HT1080 (cell line): ENCODE measurements around the gene RAB18. TPM values are rescaled to one million over a fixed set of nuclear protein-coding genes. Genes with fewer than 3 reads are reported as not detected.
"Not testable (repeated sequence)": the region's sequence is repeated elsewhere in the genome, so short reads cannot be mapped to it uniquely, and the experiment has no call there.

ENCODE experiments used
- DNase-seq: peaks from one replicate; pipeline ENCODE4 v3.0.0-alpha.2; 2015; ENCODE audit warnings: low read depth
- polyA plus RNA-seq, 2 experiments: library from polyadenylated mRNA; depleted of rRNA; stranded (reverse); fragments of >200 nt; gene quantifications; 2 replicates each; pipeline ENCODE4 v1.2.3, GENCODE V29; 2015
- total RNA-seq: library from RNA; depleted of rRNA; stranded (reverse); fragments of >200 nt; shearing (Covaris generic); gene quantifications from 2 replicates; pipeline ENCODE4 v1.2.3, GENCODE V29; 2014; rRNA removed

Gene RAB18
- total RNA-seq, result 24.6 and 40.2 TPM in 2 replicates
- polyA plus RNA-seq (2015; cell fraction: cytosol; rRNA removed), result 36.6 and 50.6 TPM in 2 replicates
- polyA plus RNA-seq (2015; cell fraction: nucleus; rRNA removed), result 26.9 and 28.0 TPM in 2 replicates

GRCh38 chr10:27504007-27504807 is at the start of gene RAB18:
RAB18 (plus strand) TSS chr10:27504304; CDS start chr10:27504370, 66 bp downstream.
- DNase-seq, result peak; percentile 96

DNA sequence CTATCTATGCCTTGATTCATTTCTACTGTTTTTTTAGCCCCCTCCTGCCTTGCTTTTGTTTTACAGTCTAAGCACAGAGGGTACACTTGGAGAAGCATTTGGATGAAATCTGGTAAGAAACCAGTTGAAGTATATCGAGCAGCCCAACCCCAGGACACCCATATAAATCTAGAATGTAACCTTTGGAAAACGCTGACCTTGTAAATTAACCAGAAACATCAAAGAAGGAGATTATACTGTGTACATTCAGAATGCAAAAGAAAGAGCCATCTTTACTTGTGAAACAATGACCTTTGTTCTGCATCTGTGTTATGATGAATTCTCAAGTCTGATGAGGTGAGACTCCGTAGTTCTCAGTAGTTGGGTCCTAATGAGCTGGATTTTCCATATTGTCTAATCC is 49.3 kb upstream of the RAB18 start:
- no peak for DNase-seq

GRCh38 chr10:27457261-27457945 is 46.7 kb upstream of the RAB18 start:
- no peak for DNase-seq

- DNase-seq, result no peak
These were observed 46.1 kb upstream of the RAB18 start for GRCh38 chr10:27457966-27458365.

GRCh38 chr10:27461312-27461711 is 42.8 kb upstream of the RAB18 start:
- DNase-seq, result no peak

DNA sequence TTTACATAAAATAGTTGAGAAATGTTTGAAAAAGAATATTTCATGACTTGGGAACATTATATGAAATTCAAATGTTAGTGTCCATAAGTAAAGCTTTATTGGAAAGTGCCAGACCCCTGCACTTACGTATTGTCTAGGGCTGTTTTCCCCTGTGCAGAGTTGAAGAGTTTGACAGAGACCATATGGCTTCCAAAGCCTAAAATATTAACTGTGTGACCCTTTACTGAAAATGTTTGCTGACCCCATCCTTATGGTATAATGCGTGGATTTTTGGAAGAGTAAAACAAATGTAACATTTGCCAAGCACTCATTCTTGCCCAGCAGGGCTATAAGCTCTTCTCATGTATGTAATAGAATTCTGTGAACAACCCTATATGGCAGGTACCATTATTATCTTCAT is 40.1 kb upstream of the RAB18 start:
- DNase-seq, result no peak

DNA sequence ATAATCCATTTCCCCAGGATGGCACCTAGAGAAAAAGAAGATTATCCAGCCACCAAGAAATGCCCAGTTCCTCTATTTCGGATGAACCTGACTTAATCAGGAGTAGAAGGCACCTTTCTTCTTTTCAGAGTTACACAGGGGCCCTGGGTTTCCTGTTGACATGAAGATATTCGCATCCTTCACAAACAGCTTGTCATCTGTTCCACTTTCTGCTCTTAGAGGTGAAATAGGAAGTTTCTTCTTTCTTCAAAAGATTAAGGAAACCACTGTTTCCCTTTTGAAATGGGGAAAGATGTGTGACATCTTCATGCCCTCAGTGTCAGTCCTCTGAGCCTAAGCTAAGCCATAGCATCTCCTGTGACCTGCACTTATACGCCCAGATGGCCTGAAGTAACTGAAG is 39.1 kb upstream of the RAB18 start:
- no peak for DNase-seq

DNA sequence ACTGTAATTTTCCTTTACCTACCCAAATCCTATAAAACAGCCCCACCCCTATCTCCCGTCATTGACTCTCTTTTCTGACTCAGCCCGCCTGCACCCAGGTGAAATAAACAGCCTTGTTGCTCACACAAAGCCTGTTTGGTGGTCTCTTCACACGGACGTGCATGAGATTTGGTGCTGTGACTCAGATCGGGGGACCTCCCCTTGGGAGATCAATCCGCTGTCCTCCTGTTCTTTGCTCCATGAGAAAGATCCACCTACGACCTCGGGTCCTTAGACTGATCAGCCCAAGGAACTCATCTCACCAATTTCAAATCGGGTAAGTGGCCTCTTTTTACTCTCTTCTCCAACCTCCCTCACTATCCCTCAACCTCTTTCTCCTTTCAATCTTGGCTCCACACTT is 38.5 kb upstream of the RAB18 start:
- not testable (repeated sequence) for DNase-seq

- no peak for DNase-seq
These were observed 33.2 kb upstream of the RAB18 start for GRCh38 chr10:27470885-27471284.

- DNase-seq, result no peak
These were observed 29.4 kb upstream of the RAB18 start for GRCh38 chr10:27474741-27475140.

DNA sequence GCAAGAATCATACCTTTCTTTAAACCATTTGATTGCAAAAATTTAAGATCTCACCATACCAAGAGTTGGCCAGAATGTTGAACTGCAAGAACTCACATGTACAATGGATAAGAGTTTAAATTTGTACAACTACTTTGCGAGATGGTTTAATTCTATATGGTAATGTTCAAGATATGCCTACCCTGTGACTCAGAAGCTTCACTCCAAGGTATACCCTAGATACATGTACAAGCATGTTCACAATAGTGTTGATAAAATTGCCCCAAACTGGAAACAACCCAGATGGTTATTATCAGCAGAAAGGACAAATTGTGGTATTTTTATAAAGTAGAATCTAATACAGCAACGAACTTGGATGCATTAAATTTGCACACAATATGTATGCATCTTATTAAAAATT is 25.1 kb upstream of the RAB18 start:
- no peak for DNase-seq

GRCh38 chr10:27481486-27481885 is 22.6 kb upstream of the RAB18 start:
- DNase-seq, result no peak

- DNase-seq, result peak; percentile 47
These were observed 20.8 kb upstream of the RAB18 start for GRCh38 chr10:27482984-27483956.

GRCh38 chr10:27485368-27485767 is 18.7 kb upstream of the RAB18 start:
- DNase-seq, result no peak

DNA sequence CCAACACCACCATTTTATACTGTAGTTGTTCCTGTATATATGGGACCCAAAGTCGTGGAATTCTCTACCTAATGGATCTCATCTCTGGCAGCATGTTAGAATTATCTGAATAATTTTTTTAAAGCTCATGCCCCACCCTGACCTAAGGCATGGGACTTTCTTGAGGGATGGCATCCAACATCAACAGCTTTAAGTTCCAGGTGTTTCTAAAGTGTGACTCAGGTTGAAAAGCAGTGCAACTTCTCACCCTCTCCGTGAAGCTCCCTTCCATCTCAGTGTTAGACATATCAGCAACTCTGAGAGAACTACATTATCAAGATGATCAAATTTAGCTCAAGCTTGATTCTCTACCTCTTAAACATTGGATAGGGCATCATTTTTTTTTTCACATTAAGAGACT is 18.1 kb upstream of the RAB18 start:
- no peak for DNase-seq

- peak; percentile 29 for DNase-seq
These were observed 13.3 kb upstream of the RAB18 start for GRCh38 chr10:27490807-27491206.

DNA sequence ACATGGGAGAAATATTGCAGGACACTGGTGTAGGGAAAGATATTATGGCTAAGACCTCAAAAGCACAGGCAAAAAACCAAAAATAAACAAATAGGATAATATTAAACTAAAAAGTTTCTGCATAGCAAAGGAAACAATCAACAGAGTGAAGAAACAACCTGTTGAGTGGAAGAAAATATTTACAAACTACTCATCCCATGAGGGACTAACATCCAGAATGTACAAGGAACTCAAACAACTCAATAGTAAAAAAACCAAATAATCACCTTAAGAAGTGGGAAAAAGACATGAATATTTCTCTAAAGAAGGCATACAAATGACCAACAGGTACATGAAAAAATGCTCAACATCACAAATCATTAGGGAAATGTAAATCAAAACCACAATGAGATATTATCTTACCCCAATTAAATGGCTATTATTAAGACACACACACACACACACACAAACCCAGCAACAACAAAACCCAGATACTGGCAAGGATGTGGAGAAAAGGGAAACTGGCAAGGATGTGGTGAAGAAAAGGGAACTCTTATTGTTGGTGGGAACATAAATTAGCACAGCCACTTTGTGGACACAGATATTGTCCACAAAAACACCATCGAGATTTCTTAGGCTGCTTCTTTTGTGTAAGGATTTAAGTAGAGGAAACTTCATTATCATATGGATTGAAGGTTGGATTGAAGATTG is 9.8 kb upstream of the RAB18 start:
- DNase-seq, result no peak

DNA sequence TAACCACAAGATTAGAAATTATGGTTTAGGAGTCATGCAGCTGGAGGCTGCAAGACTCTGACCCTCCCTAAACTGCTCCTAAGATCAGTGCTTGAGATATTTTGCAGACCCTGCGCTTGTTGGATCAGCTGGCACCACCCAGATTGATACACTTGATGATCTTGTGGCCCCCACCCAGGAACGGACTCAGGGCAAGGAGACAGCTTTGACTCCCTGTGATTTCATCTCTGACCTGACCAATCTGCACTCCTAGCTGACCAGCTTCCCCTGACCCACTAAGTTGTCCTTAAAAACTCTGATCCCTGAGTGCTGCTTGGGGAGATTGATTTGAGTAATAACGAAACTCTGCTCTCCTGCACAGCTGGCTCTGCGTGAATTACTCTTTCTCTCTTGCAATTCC is 8.0 kb upstream of the RAB18 start:
- no peak for DNase-seq

DNA sequence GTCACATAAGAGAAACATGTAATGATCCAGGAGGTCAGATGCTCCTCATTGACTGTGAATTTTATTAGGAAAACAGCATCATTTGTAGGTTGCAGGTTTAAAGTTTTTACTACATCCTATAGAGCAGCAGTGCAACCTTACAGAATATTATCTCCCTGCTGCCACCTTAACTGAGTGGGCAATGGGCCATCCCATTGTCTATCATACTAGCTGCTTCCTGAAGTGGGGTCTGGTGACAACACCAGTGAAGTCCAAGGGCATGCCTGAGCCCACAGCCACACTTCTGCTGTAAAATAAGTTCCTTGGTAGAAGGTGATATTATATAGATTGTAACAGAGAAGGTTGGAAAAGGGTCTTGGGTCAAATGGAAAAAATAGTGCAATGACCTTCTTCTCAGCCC is 4.0 kb upstream of the RAB18 start:
- DNase-seq, result no peak

DNA sequence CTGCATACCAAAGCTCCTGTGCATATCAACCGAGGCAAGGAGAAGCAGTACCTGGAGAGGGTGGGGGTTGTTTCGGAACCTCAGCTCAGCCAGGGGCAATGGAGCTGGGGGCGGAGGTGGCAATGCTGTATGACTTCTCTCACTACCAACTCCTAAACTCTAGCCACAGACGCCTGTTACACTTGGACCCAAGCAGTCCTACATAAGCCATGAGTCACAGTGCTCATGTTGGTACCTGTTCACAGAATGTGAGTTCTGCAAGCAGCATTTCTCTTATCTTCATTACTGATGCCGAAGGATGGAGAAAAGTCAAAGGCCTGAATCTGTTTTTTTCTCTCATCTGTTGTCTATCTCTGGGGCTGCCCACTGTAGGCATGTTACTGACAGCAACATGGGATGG is 3.2 kb upstream of the RAB18 start:
- no peak for DNase-seq

DNA sequence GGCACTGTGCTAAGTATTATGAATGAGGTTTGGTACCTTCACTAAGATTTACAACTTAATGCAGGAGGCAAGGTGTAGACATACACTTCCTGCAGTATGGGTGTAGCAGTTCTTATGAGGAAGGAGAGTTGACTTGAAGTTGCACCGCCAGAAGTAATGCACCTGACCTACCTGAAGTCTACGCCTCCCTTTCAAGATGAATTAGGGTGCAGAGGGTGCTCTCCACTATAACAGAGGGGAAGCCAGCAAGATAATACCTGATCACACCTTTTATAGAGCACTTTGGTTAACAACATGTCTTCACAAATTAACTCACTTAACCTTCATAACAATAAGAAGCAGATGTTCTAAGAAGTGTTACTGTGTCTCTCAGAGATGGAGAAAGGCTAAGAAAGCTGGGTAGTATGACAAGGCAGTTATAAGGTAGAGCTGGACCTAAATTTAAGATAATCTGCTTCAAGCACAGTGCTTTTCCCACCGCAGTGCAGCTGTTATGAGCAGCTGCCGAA is 552 bp upstream of the RAB18 start:
- DNase-seq, result no peak
